Measurements from ENCODE around the gene BYSL.

The BYSL gene

DNA sequence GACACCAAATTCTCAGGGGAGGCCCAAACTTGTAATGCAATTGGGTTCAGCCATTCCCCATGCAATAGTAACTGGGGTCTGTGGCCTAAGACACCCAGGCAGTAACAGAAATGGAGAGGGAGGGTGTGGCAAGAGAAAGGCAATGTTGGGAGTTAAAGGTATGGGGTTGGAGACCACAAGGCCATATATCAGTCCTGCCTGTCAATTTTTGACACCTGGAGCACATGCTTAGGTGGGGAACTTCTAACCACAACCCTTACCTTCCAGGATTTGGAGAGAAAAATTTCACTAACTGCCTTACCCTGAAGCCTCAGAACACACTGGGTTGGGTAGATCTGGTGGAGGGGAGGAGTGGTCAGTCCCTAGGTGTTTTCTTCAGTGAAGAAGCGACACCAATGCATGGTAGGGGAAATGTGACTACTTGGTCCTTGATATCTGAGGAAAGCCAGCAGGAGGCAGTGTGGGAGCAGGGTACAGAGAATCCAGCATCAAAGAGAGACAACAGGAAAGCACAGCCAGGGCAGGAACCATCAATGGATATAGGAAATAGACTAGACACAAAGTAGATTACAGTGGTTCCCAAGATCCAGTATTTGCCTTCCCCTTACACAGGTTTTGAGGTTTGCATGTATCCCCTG, 19.3 kb upstream of the BYSL start:
- in situ Hi-C loops (cut with HindIII; ENCODE audit: low pct_ligation_motif_present, low sequenced_read_pairs): no loop called here
- no peaks in the 10 kb centered on the region for H3K27me3 ChIP-seq (replicated peaks)
- H3K27ac ChIP-seq: no peak overlapping the region
- TF ChIP-seq, protein P1, sequence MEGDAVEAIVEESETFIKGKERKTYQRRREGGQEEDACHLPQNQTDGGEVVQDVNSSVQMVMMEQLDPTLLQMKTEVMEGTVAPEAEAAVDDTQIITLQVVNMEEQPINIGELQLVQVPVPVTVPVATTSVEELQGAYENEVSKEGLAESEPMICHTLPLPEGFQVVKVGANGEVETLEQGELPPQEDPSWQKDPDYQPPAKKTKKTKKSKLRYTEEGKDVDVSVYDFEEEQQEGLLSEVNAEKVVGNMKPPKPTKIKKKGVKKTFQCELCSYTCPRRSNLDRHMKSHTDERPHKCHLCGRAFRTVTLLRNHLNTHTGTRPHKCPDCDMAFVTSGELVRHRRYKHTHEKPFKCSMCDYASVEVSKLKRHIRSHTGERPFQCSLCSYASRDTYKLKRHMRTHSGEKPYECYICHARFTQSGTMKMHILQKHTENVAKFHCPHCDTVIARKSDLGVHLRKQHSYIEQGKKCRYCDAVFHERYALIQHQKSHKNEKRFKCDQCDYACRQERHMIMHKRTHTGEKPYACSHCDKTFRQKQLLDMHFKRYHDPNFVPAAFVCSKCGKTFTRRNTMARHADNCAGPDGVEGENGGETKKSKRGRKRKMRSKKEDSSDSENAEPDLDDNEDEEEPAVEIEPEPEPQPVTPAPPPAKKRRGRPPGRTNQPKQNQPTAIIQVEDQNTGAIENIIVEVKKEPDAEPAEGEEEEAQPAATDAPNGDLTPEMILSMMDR (IDR thresholded peaks at IDR 0.05; ENCODE audit: low read depth, low read length, missing control alignments): peak; percentile 58
- no peak overlapping the region for H3K4me3 ChIP-seq (ENCODE audit: low read depth, low read length)
- DNase-seq: no peak
- peaks cover 21% of the 10 kb centered on the region for H3K36me3 ChIP-seq (replicated peaks)

DNA sequence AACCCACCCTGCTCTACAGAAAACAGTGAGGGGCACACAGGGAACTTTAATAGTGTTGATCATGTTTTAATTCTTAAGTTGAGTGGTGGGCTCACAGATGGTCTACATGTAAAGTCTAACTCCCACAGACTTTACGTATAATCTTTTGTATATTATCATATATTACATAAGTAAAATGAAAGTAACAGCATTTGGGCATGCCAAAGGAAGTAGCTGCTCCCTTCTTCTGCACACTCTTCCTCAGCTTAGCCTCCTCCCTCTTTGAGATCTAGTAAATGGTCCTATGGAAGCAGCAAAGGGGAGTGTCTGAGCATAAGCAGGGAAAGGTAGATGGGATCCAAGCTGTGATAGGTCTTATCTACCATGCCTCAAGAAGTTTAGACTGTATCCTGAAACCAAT, 11.6 kb upstream of the BYSL start:
- peaks cover 46% of the 10 kb centered on the region for H3K36me3 ChIP-seq (replicated peaks)
- in situ Hi-C loops (cut with HindIII; ENCODE audit: low pct_ligation_motif_present, low sequenced_read_pairs): no loop called here
- TF ChIP-seq, protein P1 (IDR thresholded peaks at IDR 0.05; ENCODE audit: low read depth, low read length, missing control alignments): no peak
- no peak for DNase-seq
- H3K27ac ChIP-seq: no peak overlapping the region
- no peak overlapping the region for H3K4me3 ChIP-seq (ENCODE audit: low read depth, low read length)
- H3K27me3 ChIP-seq (replicated peaks): no peaks in the 10 kb centered on the region

DNA sequence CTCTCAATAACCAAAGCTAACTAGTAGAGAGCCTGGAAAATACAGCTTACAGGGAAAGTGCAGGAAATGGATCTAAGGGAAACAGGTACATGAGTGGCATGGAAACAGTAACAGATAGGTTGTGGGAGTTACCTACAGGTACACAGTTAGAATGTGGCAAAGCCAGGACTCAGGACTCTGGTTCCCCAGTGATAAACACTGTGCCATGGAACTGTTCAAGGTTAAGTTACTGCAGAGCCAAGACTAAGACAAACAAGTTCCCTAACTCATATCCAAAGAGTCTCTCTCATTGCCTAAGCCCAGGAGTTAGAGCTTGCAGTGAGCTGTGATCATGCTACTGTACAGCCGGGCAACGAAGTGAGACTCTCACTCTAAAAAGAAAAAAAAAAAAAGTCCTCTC, 7.0 kb upstream of the BYSL start:
- no peak overlapping the region for H3K27ac ChIP-seq
- TF ChIP-seq, protein P1 (IDR thresholded peaks at IDR 0.05; ENCODE audit: low read depth, low read length, missing control alignments): no peak
- DNase-seq: no peak
- H3K36me3 ChIP-seq (replicated peaks): peaks cover 36% of the 10 kb centered on the region
- in situ Hi-C loops (cut with HindIII; ENCODE audit: low pct_ligation_motif_present, low sequenced_read_pairs): no loop called here
- H3K27me3 ChIP-seq (replicated peaks): no peaks in the 10 kb centered on the region
- H3K4me3 ChIP-seq (ENCODE audit: low read depth, low read length): no peak overlapping the region

DNA sequence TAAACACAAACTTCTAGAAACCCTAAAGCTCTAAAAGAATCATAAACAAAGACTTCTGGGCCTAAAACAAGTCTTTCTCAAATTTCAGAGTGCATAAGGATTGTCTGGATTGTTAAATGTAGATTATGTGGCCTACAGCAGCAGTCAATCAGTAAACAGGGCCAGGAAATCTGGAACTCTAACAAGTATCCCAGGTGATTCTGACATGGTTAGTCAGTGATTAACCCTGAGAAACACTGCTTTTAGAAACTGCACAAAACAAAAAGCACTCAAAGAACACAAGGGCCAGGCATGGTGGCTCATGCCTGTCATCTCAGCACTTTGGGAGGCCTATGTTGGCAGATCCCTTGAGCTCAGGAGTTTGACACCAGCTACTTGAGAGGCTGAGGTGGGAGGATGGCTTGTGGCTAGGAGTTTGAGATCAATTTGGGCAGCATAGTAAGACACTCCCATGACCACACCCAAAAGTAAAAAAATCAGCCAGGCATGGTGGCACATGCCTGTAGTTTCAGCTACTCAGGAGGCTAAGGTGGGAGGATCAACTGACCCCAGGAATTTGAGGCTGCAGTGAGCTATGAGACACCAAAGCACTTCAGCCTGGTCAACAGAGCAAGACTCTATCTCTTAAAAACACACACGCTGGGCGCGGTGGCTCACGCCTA, 6.3 kb upstream of the BYSL start:
- no peak overlapping the region for H3K4me3 ChIP-seq (ENCODE audit: low read depth, low read length)
- H3K27me3 ChIP-seq (replicated peaks): no peaks in the 10 kb centered on the region
- no peak overlapping the region for H3K27ac ChIP-seq
- peaks cover 35% of the 10 kb centered on the region for H3K36me3 ChIP-seq (replicated peaks)
- TF ChIP-seq, protein P1 (IDR thresholded peaks at IDR 0.05; ENCODE audit: low read depth, low read length, missing control alignments): no peak
- in situ Hi-C loops (cut with HindIII; ENCODE audit: low pct_ligation_motif_present, low sequenced_read_pairs): no loop called here
- DNase-seq: no peak

DNA sequence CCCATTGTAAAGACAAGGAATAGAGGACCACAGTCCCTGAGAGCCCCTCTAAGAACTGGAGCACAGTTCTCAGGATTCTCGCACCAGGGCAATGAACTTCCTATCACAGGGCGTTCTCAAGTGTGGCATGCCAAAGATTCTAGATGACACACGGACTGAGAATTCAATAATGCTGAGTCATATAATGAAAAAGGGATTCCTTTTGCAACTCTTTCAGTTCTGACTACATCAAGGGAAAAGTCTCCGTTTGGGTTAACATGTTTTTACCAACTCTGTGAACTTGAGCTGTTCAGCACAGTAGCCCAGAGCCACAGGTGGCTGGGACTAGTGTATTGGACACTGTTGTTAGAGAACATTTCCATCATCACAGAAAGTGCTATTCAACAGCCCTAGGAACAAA, 3.8 kb upstream of the BYSL start:
- H3K27me3 ChIP-seq (replicated peaks): no peaks in the 10 kb centered on the region
- peak overlapping the region; percentile 90 for H3K27ac ChIP-seq
- no peak overlapping the region for H3K4me3 ChIP-seq (ENCODE audit: low read depth, low read length)
- peak; percentile 90 for DNase-seq
- in situ Hi-C loops (cut with HindIII; ENCODE audit: low pct_ligation_motif_present, low sequenced_read_pairs): no loop called here
- peaks cover 31% of the 10 kb centered on the region for H3K36me3 ChIP-seq (replicated peaks)
- TF ChIP-seq, protein P1 (IDR thresholded peaks at IDR 0.05; ENCODE audit: low read depth, low read length, missing control alignments): no peak

DNA sequence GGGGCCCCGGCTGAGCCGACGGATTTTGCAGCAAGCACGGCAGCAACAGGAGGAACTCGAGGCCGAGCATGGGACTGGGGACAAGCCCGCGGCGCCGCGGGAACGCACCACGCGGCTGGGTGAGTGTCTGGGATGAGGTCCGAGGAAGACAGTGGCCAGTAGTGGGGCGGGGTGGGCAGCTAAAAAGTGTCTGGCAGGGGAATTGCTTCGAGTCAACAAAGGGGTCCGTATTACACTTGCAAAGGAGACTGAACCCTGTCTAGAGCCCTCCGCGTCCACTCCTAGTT, 356 bp downstream of the BYSL start:
- Histone ChIP-seq H3K36me3 (replicated peaks) (peaks cover 8% of the 10 kb centered on the region), H3K27ac (peak overlapping the region; percentile 97), H3K4me3 (ENCODE audit: low read depth, low read length) (peak overlapping the region; percentile 69), H3K27me3 (replicated peaks) (no peaks in the 10 kb centered on the region)
- in situ Hi-C loops (cut with HindIII; ENCODE audit: low pct_ligation_motif_present, low sequenced_read_pairs): no loop called here
- DNase-seq: no peak
- TF ChIP-seq, protein P1 (IDR thresholded peaks at IDR 0.05; ENCODE audit: low read depth, low read length, missing control alignments): no peak

Measured in brain microvascular endothelial cell (primary cell).